Fibroblast of mammary gland (primary cell): Measurements from ENCODE around the gene POC1A.
A peak's percentile ranks its signal among the peaks of the same experiment; 100 is the strongest.

Source experiments
- DNase-seq: peaks from one replicate; pipeline ENCODE4 v3.0.0-alpha.2; 2010; ENCODE audit warnings: low read depth
- H3K4me3 ChIP-seq: 2 replicates; pipeline ENCODE4 v1.5.1; 2011; ENCODE audit warnings: low read depth, mild to moderate bottlenecking, low read length, moderate library complexity; ENCODE audit not compliant: control insufficient read depth
- CTCF ChIP-seq: conservative IDR thresholded peaks from 2 replicates; pipeline ENCODE4 v1.5.1; 2011; ENCODE audit warnings: low read depth, low read length, inconsistent platforms; ENCODE audit not compliant: control insufficient read depth, insufficient read depth

POC1A gene

GRCh38 chr3:52112056-52112455 lies 42.2 kb downstream of the POC1A start:
- no peak overlapping the region for H3K4me3 ChIP-seq
- TF ChIP-seq CTCF: no peak
- DNase-seq: no peak

- H3K4me3 ChIP-seq: no peak overlapping the region
- TF ChIP-seq CTCF: no peak
- DNase-seq: no peak
Measured at GRCh38 chr3:52110502-52110901, 43.7 kb downstream of the POC1A start.

GRCh38 chr3:52109611-52110301 lies 44.5 kb downstream of the POC1A start:
- no peak for TF ChIP-seq CTCF
- no peak overlapping the region for H3K4me3 ChIP-seq
- no peak for DNase-seq

GRCh38 chr3:52108302-52109232 lies 45.7 kb downstream of the POC1A start:
- no peak overlapping the region for H3K4me3 ChIP-seq

GRCh38 chr3:52106951-52107611 lies 47.1 kb downstream of the POC1A start:
- no peak for DNase-seq
- H3K4me3 ChIP-seq: no peak overlapping the region
- no peak for TF ChIP-seq CTCF

More at GRCh38 chr3:52108302-52109232, 45.7 kb downstream of the POC1A start:
- DNase-seq: peak; percentile 54
- TF ChIP-seq CTCF: peak; percentile 46
